GM10266 (cell line): Measurements from ENCODE around the gene MAST4.

Experiments used
- DNase-seq: peaks from one replicate; pipeline ENCODE4 v3.0.0; 2012; ENCODE audit errors: extremely low spot score
- TF ChIP-seq, protein P1 (sequence below): IDR thresholded peaks from 2 replicates; pipeline ENCODE4 v1.5.1; 2012; ENCODE audit warnings: mild to moderate bottlenecking, low read depth; ENCODE audit not compliant: control insufficient read depth, insufficient read depth; ENCODE audit errors: missing control alignments

The MAST4 gene

DNA sequence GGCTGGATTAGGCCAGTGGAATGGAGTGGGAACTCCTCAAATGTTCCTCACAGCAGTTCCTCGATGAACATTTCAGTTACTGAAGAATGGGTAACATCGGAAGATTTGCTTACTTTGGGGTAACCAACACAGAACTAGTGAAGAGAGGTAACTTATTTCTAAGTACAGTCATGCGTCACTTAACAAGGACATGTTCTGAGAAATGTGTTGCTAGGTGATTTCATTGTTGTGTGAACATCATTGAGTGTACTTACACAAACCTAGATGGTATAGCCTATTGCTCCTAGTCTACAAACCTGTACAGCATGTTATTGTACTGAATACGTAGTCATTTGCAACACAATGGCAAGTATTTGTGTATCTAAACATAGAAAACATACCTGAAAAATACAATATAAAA, 228.3 kb downstream of the MAST4 start:
- TF ChIP-seq, protein P1, sequence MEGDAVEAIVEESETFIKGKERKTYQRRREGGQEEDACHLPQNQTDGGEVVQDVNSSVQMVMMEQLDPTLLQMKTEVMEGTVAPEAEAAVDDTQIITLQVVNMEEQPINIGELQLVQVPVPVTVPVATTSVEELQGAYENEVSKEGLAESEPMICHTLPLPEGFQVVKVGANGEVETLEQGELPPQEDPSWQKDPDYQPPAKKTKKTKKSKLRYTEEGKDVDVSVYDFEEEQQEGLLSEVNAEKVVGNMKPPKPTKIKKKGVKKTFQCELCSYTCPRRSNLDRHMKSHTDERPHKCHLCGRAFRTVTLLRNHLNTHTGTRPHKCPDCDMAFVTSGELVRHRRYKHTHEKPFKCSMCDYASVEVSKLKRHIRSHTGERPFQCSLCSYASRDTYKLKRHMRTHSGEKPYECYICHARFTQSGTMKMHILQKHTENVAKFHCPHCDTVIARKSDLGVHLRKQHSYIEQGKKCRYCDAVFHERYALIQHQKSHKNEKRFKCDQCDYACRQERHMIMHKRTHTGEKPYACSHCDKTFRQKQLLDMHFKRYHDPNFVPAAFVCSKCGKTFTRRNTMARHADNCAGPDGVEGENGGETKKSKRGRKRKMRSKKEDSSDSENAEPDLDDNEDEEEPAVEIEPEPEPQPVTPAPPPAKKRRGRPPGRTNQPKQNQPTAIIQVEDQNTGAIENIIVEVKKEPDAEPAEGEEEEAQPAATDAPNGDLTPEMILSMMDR, result no peak
- no peak for DNase-seq

GRCh38 chr5:66826263-66826662, 230.1 kb downstream of the MAST4 start:
- DNase-seq, result no peak
- TF ChIP-seq, protein P1, result no peak

GRCh38 chr5:66826696-66827095, 230.5 kb downstream of the MAST4 start:
- TF ChIP-seq, protein P1, result no peak

GRCh38 chr5:66828046-66828547, 231.9 kb downstream of the MAST4 start:
- TF ChIP-seq, protein P1, result no peak
- no peak for DNase-seq

More at GRCh38 chr5:66826696-66827095, 230.5 kb downstream of the MAST4 start:
- no peak for DNase-seq

- TF ChIP-seq, protein P1, result no peak
- DNase-seq, result peak; percentile 10
These were observed 232.6 kb downstream of the MAST4 start for GRCh38 chr5:66828548-66829357.

DNA sequence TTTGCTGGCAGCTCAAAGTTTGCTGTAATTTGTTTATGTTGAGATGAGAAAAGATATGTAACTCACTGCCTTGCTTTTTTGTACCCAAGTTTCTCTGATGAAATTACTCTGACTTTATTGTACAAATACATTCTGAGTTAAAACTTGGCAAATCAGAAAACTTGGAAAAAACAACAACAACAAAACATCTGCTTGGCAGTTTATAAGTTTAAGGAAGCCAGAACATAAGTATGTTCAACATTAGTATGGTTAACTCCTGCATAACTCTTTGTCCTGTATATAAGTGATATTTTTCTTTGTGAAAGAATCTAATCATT, 233.1 kb downstream of the MAST4 start:
- TF ChIP-seq, protein P1, result no peak
- no peak for DNase-seq

DNA sequence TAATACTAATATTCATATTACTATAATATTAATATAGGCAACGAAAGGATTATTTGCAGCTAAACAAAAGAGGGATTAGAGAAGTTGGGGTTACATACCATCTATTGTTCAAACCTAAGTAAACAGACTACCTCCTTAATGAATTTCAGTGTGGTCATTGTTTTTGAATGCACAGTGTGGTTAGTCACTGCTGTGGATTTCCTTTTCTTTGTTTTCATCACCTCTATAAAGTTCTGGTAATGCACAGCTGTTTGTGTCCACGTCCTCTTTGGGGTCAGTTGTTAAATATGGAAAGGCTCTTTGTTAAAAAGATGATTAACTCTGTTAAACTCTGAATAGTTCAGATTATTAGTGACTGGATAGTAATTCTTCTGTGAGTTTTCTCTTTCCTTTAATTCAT, 233.6 kb downstream of the MAST4 start:
- TF ChIP-seq, protein P1, result no peak
- DNase-seq, result no peak
